Stimulated activated naive CD8-positive, alpha-beta T cell treated with anti-CD3 and anti-CD28 coated beads, Interleukin-15, Interleukin-2, amounts not matched to agents 100 U/mL and 50 U/mL, for 24 hours (primary cell): ENCODE results near the gene MCF2L.
"Not testable (repeated sequence)": the region's sequence is repeated elsewhere in the genome, so short reads cannot be mapped to it uniquely, and the experiment has no call there.

Experiments
- ATAC-seq: fragments of 150-1000 bp; cut with Tn5 transposase; one replicate; pipeline ENCODE4 v1.10.0; 2021
- DNase-seq: peaks from one replicate; pipeline ENCODE4 v3.0.0; 2021

MCF2L gene

GRCh38 chr13:113050734-113051431 is 81.9 kb downstream of the MCF2L start:
- ATAC-seq (no peak), DNase-seq (no peak)

GRCh38 chr13:113051641-113052040 is 82.6 kb downstream of the MCF2L start:
- DNase-seq: no peak
- ATAC-seq: no peak

GRCh38 chr13:113052206-113052605 is 83.2 kb downstream of the MCF2L start:
- ATAC-seq: no peak

GRCh38 chr13:113052971-113053370 is 84.0 kb downstream of the MCF2L start:
- ATAC-seq (no peak), DNase-seq (no peak)

More at GRCh38 chr13:113052206-113052605, 83.2 kb downstream of the MCF2L start:
- no peak for DNase-seq

GRCh38 chr13:113053376-113053775 is 84.4 kb downstream of the MCF2L start:
- ATAC-seq: no peak
- no peak for DNase-seq

- ATAC-seq (no peak), DNase-seq (no peak)
Observed at GRCh38 chr13:113053801-113054604, 85.0 kb downstream of the MCF2L start.

GRCh38 chr13:113057084-113057483 is 88.1 kb downstream of the MCF2L start:
- DNase-seq: no peak
- ATAC-seq: no peak

GRCh38 chr13:113057559-113057958 is 88.5 kb downstream of the MCF2L start:
- not testable (repeated sequence) for DNase-seq, ATAC-seq

- DNase-seq (no peak), ATAC-seq (no peak)
Observed at GRCh38 chr13:113058129-113058987, 89.3 kb downstream of the MCF2L start.

- ATAC-seq (no peak), DNase-seq (no peak)
Observed at GRCh38 chr13:113058988-113059850, 90.2 kb downstream of the MCF2L start.

- no peak for DNase-seq
- no peak for ATAC-seq
Observed at GRCh38 chr13:113059891-113060290, 90.9 kb downstream of the MCF2L start.

- DNase-seq (no peak), ATAC-seq (no peak)
Observed at GRCh38 chr13:113060557-113061270, 91.7 kb downstream of the MCF2L start.

GRCh38 chr13:113061271-113061625 is 92.2 kb downstream of the MCF2L start:
- ATAC-seq: no peak
- no peak for DNase-seq

GRCh38 chr13:113061796-113062425 is 92.9 kb downstream of the MCF2L start:
- no peak for DNase-seq
- no peak for ATAC-seq

- no peak for ATAC-seq
- DNase-seq: no peak
Observed at GRCh38 chr13:113062691-113063090, 93.7 kb downstream of the MCF2L start.

GRCh38 chr13:113063091-113063491 is 94.1 kb downstream of the MCF2L start:
- DNase-seq: no peak
- ATAC-seq: no peak

- no peak for DNase-seq
- ATAC-seq: no peak
Observed at GRCh38 chr13:113064000-113064533, 95.1 kb downstream of the MCF2L start.

GRCh38 chr13:113064534-113065405 is 95.8 kb downstream of the MCF2L start:
- DNase-seq (no peak), ATAC-seq (no peak)
